Panc1 (cell line): Measurements from ENCODE around the gene MUC2. TPM values are rescaled to one million over a fixed set of nuclear protein-coding genes. Genes with fewer than 3 reads are reported as not detected.

Experiments used
- ATAC-seq: fragments of 200-7000 bp; cut with Tn5 transposase; 2 replicates; pipeline ENCODE4 v1.9.1; 2020; ENCODE audit warnings: mild to moderate bottlenecking, moderate library complexity
- BruUV-seq: library from RNA; stranded (reverse); fragments of 400-500 nt; replicated peaks from 2 replicates; lab custom pipeline; 2021; lab: Mats Ljungman, UMichigan
- CTCF ChIA-PET: fragments of 300-600 bp; sonication (Branson Sonifier 250); formaldehyde crosslinking; loops from one replicate; lab custom pipeline; 2022; ENCODE audit warnings: antibody characterized with exemption; lab: Charles Lee
- POLR2A ChIA-PET: fragments of 300-600 bp; sonication (Branson Sonifier 250); formaldehyde crosslinking; loops from one replicate; lab custom pipeline; 2022; ENCODE audit warnings: antibody characterized with exemption; lab: Charles Lee
- DNase-seq: peaks from one replicate; pipeline ENCODE4 v3.0.0-alpha.2; 2010; ENCODE audit warnings: low read depth, low spot score
- H3K27ac ChIP-seq: 2 replicates; pipeline ENCODE4 v1.5.1; 2011; ENCODE audit warnings: mild to moderate bottlenecking, low read length, inconsistent platforms
- H3K27me3 ChIP-seq: fragments of 200-500 bp; sonication (Bioruptor generic); 2 replicates; pipeline ENCODE4 v1.6.0; 2014; ENCODE audit warnings: low read length, inconsistent platforms; ENCODE audit not compliant: control insufficient read depth, insufficient read depth
- H3K36me3 ChIP-seq: fragments of 200-500 bp; sonication (Bioruptor generic); 2 replicates; pipeline ENCODE4 v1.5.1; 2014; ENCODE audit warnings: inconsistent platforms, mild to moderate bottlenecking, low read length, moderate library complexity; ENCODE audit not compliant: control insufficient read depth, insufficient read depth
- H3K4me1 ChIP-seq: 2 replicates; pipeline ENCODE4 v1.5.1; 2011; ENCODE audit warnings: inconsistent platforms, mild to moderate bottlenecking, low read length, moderate library complexity; ENCODE audit not compliant: control insufficient read depth, insufficient read depth
- H3K4me3 ChIP-seq, 2 experiments: 2 replicates each; pipeline ENCODE4 v1.5.1; 2011 to 2012; ENCODE audit warnings: low read depth in 2 of 2, low read length in 2 of 2, mild to moderate bottlenecking in 2 of 2, inconsistent platforms in 1 of 2, moderate library complexity in 1 of 2
- H3K9me3 ChIP-seq: fragments of 200-500 bp; sonication (Bioruptor generic); 2 replicates; pipeline ENCODE4 v1.5.1; 2014; ENCODE audit warnings: low read depth, mild to moderate bottlenecking, inconsistent platforms, low read length, moderate library complexity; ENCODE audit not compliant: control insufficient read depth, insufficient read depth
- CTCF ChIP-seq: fragments of 450-650 bp; IDR thresholded peaks from 2 replicates; pipeline ENCODE4 v1.5.1; 2017; ENCODE audit warnings: mild to moderate bottlenecking
- POLR2AphosphoS5 ChIP-seq: IDR thresholded peaks from 2 replicates; pipeline ENCODE4 v1.6.1; 2012; ENCODE audit warnings: mild to moderate bottlenecking, low read depth, low read length, moderate library complexity
- REST ChIP-seq, 2 experiments: IDR thresholded peaks; 2 replicates each; pipeline ENCODE4 v1.6.1; 2011 to 2012; ENCODE audit warnings: low read depth in 2 of 2, control low read depth in 1 of 2, low read length in 1 of 2, mild to moderate bottlenecking in 1 of 2, moderate library complexity in 1 of 2; ENCODE audit not compliant: insufficient read depth in 1 of 2
- SIN3A ChIP-seq: IDR thresholded peaks from 2 replicates; pipeline ENCODE4 v1.6.1; 2012; ENCODE audit warnings: low read depth, mild to moderate bottlenecking, low read length, moderate library complexity, borderline replicate concordance; ENCODE audit not compliant: insufficient read depth
- TCF7L2 ChIP-seq: IDR thresholded peaks from 2 replicates; pipeline ENCODE4 v1.6.1; 2011; ENCODE audit warnings: mild to moderate bottlenecking, low read depth, low read length, inconsistent platforms
- in situ Hi-C: cut with HindIII; loops from 2 replicates; pipeline ENCODE4 v1.10.0; 2016; ENCODE audit warnings: low sequenced_read_pairs, low pct_unique_long_range_greater_than_20kb
- intact Hi-C: fragments of 100-400 bp; cut with micrococcal nuclease; formaldehyde crosslinking; loops from one replicate; pipeline ENCODE4 v1.10.0; 2022; ENCODE audit not compliant: unreplicated experiment
- total RNA-seq: library from RNA; stranded (reverse); gene quantifications from one replicate; pipeline ENCODE4 v1.2.1, GENCODE V29; 2021; ENCODE audit not compliant: unreplicated experiment

Gene MUC2
- total RNA-seq, 1 experiment from 2014 or later: 0.08 TPM

GRCh38 chr11:1044160-1044559 lies 30.5 kb upstream of the MUC2 start:
- Histone ChIP-seq H3K4me1 (peaks cover 18% of the 10 kb centered on the region), H3K27me3 (no peaks in the 10 kb centered on the region), H3K36me3 (no peaks in the 10 kb centered on the region), H3K9me3 (no peaks in the 10 kb centered on the region), H3K27ac (no peak overlapping the region), H3K4me3 (no peak overlapping the region)
- intact Hi-C loops (no loop called here), in situ Hi-C loops (no loop called here)
- CTCF ChIA-PET: no interaction called here
- no peak for ATAC-seq
- no peak for DNase-seq
- POLR2A ChIA-PET: no interaction called here
- TF ChIP-seq SIN3A (no peak), REST (IDR thresholded peaks at IDR 0.05; ENCODE audit: insufficient read depth in 1 of 2, low read depth in 2 of 2, low read length in 1 of 2) (no peak), TCF7L2 (no peak), CTCF (no peak), POLR2AphosphoS5 (no peak)
- BruUV-seq: no TSS peak

GRCh38 chr11:1047595-1048156 lies 27.0 kb upstream of the MUC2 start:
- no peaks in the 10 kb centered on the region for H3K36me3 ChIP-seq
- H3K27ac ChIP-seq: no peak overlapping the region
- H3K9me3 ChIP-seq: no peaks in the 10 kb centered on the region
- in situ Hi-C loops: no loop called here
- no peak for TF ChIP-seq POLR2AphosphoS5
- TF ChIP-seq REST (IDR thresholded peaks at IDR 0.05; ENCODE audit: insufficient read depth in 1 of 2, low read depth in 2 of 2, low read length in 1 of 2): no peak
- no peak for TF ChIP-seq SIN3A
- no peak for TF ChIP-seq TCF7L2
- no peak for TF ChIP-seq CTCF
- H3K27me3 ChIP-seq: no peaks in the 10 kb centered on the region
- H3K4me3 ChIP-seq: no peak overlapping the region
- POLR2A ChIA-PET: no interaction called here
- BruUV-seq: no TSS peak
- ATAC-seq (no peak), DNase-seq (no peak)
- CTCF ChIA-PET: interaction anchor here (0.9 kb wide), 1 partner anchor 180 kb away, joined by 6 read pairs; no protein-coding TSS in a partner anchor
- intact Hi-C loops: no loop called here
- H3K4me1 ChIP-seq: peaks cover 8% of the 10 kb centered on the region; the same call in 1 of the 2 replicates
